ENCODE measurements around the gene JPH2.
A peak's percentile ranks its signal among the peaks of the same experiment; 100 is the strongest.

JPH2 gene

GRCh38 chr20:44171775-44172571 is 15.0 kb downstream of the JPH2 start:
- no peak for TF ChIP-seq POLR2A (IDR thresholded peaks at IDR 0.05; ENCODE audit: low read depth, low read length)
- no peak for DNase-seq (ENCODE audit: insufficient read length, low spot score)
- FAIRE-seq, result no peak

GRCh38 chr20:44170816-44171410 is 16.1 kb downstream of the JPH2 start:
- no peak for TF ChIP-seq POLR2A (IDR thresholded peaks at IDR 0.05; ENCODE audit: low read depth, low read length)
- DNase-seq (ENCODE audit: insufficient read length, low spot score) (no peak), FAIRE-seq (no peak)

- DNase-seq (ENCODE audit: insufficient read length, low spot score) (no peak), FAIRE-seq (no peak)
- TF ChIP-seq POLR2A (IDR thresholded peaks at IDR 0.05; ENCODE audit: low read depth, low read length), result no peak
Measured at GRCh38 chr20:44167736-44168135, 19.3 kb downstream of the JPH2 start.

GRCh38 chr20:44166477-44166876 is 20.5 kb downstream of the JPH2 start:
- no peak for FAIRE-seq
- DNase-seq (ENCODE audit: insufficient read length, low spot score), result peak; percentile 50
- TF ChIP-seq POLR2A (IDR thresholded peaks at IDR 0.05; ENCODE audit: low read depth, low read length), result peak; percentile 58

GRCh38 chr20:44166008-44166407 is 21.0 kb downstream of the JPH2 start:
- FAIRE-seq (no peak), DNase-seq (ENCODE audit: insufficient read length, low spot score) (peak; percentile 57)
- TF ChIP-seq POLR2A (IDR thresholded peaks at IDR 0.05; ENCODE audit: low read depth, low read length), result no peak

GRCh38 chr20:44160133-44160532 is 26.9 kb downstream of the JPH2 start:
- FAIRE-seq (no peak), DNase-seq (ENCODE audit: insufficient read length, low spot score) (no peak)
- TF ChIP-seq POLR2A (IDR thresholded peaks at IDR 0.05; ENCODE audit: low read depth, low read length), result no peak

GRCh38 chr20:44159711-44160110 is 27.3 kb downstream of the JPH2 start:
- FAIRE-seq (no peak), DNase-seq (ENCODE audit: insufficient read length, low spot score) (no peak)
- no peak for TF ChIP-seq POLR2A (IDR thresholded peaks at IDR 0.05; ENCODE audit: low read depth, low read length)

- no peak for DNase-seq (ENCODE audit: insufficient read length, low spot score)
- FAIRE-seq, result no peak
- TF ChIP-seq POLR2A (IDR thresholded peaks at IDR 0.05; ENCODE audit: low read depth, low read length), result no peak
Measured at GRCh38 chr20:44159125-44159524, 27.9 kb downstream of the JPH2 start.

GRCh38 chr20:44157061-44157460 is 29.9 kb downstream of the JPH2 start:
- FAIRE-seq (no peak), DNase-seq (ENCODE audit: insufficient read length, low spot score) (no peak)
- TF ChIP-seq POLR2A (IDR thresholded peaks at IDR 0.05; ENCODE audit: low read depth, low read length), result no peak

- DNase-seq (ENCODE audit: insufficient read length, low spot score) (no peak), FAIRE-seq (no peak)
- TF ChIP-seq POLR2A (IDR thresholded peaks at IDR 0.05; ENCODE audit: low read depth, low read length), result no peak
Measured at GRCh38 chr20:44154521-44155001, 32.4 kb downstream of the JPH2 start.

- TF ChIP-seq POLR2A (IDR thresholded peaks at IDR 0.05; ENCODE audit: low read depth, low read length), result no peak
- FAIRE-seq, result no peak
- DNase-seq (ENCODE audit: insufficient read length, low spot score), result no peak
Measured at GRCh38 chr20:44153636-44154043, 33.3 kb downstream of the JPH2 start.

- DNase-seq (ENCODE audit: insufficient read length, low spot score) (no peak), FAIRE-seq (no peak)
- TF ChIP-seq POLR2A (IDR thresholded peaks at IDR 0.05; ENCODE audit: low read depth, low read length), result no peak
Measured at GRCh38 chr20:44151621-44152416, 35.2 kb downstream of the JPH2 start.

GRCh38 chr20:44146272-44146671 is 40.7 kb downstream of the JPH2 start:
- FAIRE-seq (no peak), DNase-seq (ENCODE audit: insufficient read length, low spot score) (no peak)
- TF ChIP-seq POLR2A (IDR thresholded peaks at IDR 0.05; ENCODE audit: low read depth, low read length), result no peak

GRCh38 chr20:44145131-44145775 is 41.7 kb downstream of the JPH2 start:
- DNase-seq (ENCODE audit: insufficient read length, low spot score), result no peak
- TF ChIP-seq POLR2A (IDR thresholded peaks at IDR 0.05; ENCODE audit: low read depth, low read length), result no peak
- FAIRE-seq, result no peak

Measured in H54 (cell line).